ENCODE results near the gene ZNF383.
"Not testable (repeated sequence)": the region's sequence is repeated elsewhere in the genome, so short reads cannot be mapped to it uniquely, and the experiment has no call there.

The ZNF383 gene

GRCh38 chr19:37220383-37220782 lies 2.4 kb downstream of the ZNF383 start:
- no peak for TF ChIP-seq CTCF (IDR thresholded peaks at IDR 0.05)
- TF ChIP-seq ZFX (IDR thresholded peaks at IDR 0.05; ENCODE audit: borderline replicate concordance), result no peak

DNA sequence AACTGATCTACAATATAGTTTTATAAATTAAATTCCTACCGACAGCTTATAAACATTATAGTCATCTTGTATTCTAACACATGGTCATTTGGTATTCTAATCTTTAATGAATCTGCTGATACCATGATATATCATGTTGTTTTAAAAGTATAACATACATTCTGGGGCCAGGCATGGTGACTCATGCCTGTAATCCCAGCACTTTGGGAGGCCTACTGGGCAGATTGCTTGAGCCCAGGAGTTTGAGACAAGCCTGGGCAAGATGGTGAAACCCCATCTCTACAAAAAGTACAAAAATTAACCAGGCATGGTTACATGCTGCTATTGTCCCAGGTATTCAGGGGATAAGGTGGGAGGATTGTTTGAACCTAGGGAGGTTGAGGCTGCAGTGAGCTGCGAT lies 3.1 kb downstream of the ZNF383 start:
- no peak overlapping the region for H3K27ac ChIP-seq
- TF ChIP-seq ZFX (IDR thresholded peaks at IDR 0.05; ENCODE audit: borderline replicate concordance) (no peak), CTCF (IDR thresholded peaks at IDR 0.05) (no peak)

More at GRCh38 chr19:37220383-37220782, 2.4 kb downstream of the ZNF383 start:
- H3K27ac ChIP-seq, result no peak overlapping the region

DNA sequence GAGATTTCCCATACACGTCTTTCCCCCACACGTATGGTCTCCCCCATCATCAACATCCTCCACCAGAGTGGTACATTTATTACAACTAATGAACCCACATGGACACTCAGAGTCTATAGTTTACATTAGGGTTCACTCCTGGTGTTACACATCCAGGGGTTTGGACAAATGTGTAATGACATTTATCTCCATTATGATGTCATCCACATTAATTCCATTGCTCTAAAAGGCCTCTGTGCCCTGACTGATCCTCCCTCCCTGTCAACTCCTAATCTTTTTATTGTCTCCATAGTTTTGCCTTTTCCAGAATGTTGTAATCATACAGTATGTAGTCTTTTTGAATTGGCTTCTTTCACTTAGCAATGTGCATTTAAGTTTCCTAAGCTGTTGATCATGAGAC lies 8.2 kb downstream of the ZNF383 start:
- no peak overlapping the region for H3K27ac ChIP-seq
- TF ChIP-seq CTCF (IDR thresholded peaks at IDR 0.05) (no peak), ZFX (IDR thresholded peaks at IDR 0.05; ENCODE audit: borderline replicate concordance) (no peak)

DNA sequence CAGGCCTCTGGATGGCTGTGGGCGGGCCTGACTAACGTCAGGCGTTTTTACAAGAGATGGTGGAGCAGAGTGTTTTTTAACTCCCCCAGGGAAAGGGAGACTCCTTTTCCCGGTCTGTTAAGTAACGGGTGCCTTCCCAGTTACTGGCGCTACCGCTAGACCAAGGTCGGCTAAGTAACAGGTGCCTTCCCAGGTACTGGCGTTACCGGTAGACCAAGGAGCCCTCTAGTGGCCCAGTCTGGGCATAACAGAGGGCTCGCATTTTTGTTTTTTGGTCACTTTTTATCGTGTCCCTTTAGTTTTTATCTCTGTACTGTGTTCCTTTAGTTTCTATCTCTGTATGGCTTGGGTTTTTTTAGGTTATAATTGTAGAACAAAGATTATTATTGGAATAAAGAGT lies 10.0 kb downstream of the ZNF383 start:
- TF ChIP-seq ZFX (IDR thresholded peaks at IDR 0.05; ENCODE audit: borderline replicate concordance) (no peak), CTCF (IDR thresholded peaks at IDR 0.05) (peak; percentile 81)
- H3K27ac ChIP-seq, result no peak overlapping the region

DNA sequence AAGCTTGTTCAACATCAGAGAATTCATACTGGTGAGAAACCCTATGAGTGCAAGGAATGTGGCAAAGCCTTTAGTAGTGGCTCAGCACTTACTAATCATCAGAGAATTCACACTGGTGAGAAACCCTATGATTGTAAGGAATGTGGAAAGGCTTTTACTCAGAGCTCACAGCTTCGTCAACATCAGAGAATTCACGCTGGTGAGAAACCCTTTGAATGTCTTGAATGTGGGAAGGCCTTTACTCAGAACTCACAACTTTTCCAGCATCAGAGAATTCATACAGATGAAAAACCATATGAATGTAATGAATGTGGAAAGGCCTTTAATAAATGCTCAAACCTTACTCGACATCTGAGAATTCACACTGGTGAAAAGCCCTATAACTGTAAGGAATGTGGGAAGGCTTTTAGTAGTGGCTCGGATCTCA lies 25.2 kb downstream of the ZNF383 start:
- no peak for TF ChIP-seq CTCF (IDR thresholded peaks at IDR 0.05)
- TF ChIP-seq ZFX (IDR thresholded peaks at IDR 0.05; ENCODE audit: borderline replicate concordance), result no peak

DNA sequence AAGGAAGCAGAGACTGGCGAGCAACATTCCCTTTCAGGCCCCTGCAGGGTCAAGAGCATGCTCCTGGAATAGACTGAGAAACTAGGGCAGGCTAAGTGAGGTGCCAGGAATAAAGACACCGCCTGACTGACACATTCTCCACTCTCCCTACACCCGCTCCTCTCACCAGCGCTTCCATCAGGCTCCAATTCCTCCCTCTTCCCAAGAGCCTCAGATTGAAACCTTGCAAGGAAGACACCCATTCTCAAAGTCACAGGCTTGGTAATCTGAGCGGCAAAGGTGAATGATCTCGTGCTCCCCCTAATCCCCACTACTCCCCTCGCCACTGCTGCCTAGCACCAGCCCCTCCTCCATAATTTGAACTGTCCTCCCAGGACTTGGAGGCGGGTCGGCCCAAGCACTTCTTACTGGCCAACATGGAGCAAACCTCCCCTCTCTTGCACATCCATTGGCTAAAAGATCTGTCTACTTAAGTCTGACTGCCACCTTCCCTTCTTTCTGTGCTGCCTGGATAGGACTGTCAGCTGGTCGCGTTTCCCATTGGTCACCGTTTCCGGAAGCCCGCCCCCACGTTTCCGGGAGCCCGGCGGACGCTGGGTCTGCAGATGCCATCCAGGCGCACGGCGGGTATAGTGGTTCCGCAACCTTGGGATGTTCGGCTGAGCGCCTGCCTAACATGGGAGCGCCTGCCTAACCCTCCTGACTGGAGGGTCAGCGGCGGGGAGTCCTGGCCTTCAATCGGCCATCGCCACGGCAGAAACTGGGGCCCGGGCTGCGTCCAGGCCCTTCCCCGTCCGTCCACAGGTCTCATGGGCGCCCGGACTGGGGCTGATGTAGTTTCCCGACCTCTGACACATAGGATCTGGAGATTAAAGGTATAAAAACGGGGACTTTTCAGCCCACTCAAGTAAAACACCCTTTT lies 33.6 kb downstream of the ZNF383 start:
- peak overlapping the region; percentile 76 for H3K27ac ChIP-seq

More for the DNA sequence above, 25.2 kb downstream of the ZNF383 start:
- H3K27ac ChIP-seq, result no peak overlapping the region

DNA sequence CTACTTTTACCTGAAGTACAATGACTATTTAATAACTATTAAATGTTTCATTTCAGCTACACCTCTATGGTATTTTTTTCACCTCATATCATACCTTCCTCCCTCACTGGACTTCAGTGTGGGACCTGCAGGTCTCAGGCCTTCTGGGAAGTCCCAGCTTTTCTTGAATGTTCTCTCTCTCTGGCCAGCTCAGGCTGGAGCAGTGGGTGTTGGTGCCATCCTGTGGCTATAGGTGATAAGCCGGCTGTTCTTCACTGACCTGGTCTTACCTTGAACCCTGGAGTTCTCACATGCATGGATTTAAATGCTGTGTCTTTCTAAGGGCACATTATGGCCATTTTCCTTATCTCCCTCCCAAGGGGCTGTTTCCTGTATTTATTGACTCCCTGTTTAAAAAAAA lies 45.0 kb downstream of the ZNF383 start:
- not testable (repeated sequence) for H3K27ac ChIP-seq

More for the DNA sequence above, 33.6 kb downstream of the ZNF383 start:
- TF ChIP-seq CTCF (IDR thresholded peaks at IDR 0.05) (no peak), ZFX (IDR thresholded peaks at IDR 0.05; ENCODE audit: borderline replicate concordance) (no peak)

GRCh38 chr19:37267005-37267404 lies 49.0 kb downstream of the ZNF383 start:
- H3K27ac ChIP-seq, result not testable (repeated sequence)

DNA sequence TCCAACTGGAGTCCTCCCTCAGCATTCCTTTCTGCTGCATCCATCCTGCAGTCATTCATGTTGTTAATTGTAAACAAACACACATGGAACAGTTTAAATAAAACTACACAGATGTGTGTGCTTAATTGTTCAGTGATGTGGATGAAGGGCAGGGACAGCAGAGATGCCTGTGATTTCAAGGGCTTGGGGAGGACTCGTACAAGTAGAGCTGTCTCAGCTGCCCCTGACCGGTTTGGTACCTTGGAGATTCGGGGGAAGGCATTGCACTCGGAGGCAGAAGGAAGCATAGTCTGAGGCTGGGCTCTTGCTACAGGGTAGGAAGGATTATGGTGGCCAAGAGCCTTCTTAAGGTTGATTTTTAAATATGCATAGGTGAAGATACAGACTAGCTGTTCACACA lies 49.7 kb downstream of the ZNF383 start:
- not testable (repeated sequence) for H3K27ac ChIP-seq

- not testable (repeated sequence) for H3K27ac ChIP-seq
Measured at GRCh38 chr19:37280656-37281055, 62.6 kb downstream of the ZNF383 start.

DNA sequence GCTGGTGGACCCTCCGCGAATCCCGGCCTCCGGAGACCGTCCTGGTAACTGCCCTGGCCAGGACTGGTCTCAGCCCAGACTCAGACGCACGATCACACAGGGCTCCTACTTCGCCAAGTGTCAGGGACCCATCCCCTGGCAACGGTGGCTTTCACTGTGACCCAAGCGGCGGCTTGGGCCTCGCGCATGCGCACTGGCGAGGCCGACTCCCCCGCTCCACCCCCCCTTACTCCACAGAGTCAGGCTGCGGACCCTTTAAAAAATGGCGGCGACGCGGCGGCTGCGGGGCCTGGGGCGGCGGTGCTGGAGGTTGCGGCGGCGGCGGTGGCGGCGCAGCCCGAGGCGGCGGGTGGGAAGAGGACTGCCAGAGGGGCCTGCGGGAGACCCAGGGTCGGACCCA lies 66.0 kb downstream of the ZNF383 start:
- H3K27ac ChIP-seq, result not testable (repeated sequence)

DNA sequence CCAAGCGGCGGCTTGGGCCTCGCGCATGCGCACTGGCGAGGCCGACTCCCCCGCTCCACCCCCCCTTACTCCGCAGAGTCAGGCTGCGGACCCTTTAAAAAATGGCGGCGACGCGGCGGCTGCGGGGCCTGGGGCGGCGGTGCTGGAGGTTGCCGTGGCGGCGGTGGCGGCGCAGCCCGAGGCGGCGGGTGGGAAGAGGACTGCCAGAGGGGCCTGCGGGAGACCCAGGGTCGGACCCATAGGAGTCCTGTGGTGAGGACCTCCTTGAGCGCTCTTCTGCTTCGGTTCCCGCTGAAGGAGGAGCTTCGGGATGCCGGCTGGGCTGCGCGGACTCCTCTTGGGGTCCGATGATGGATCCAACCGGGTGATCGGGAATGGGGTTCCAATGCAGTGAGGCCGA lies 71.2 kb downstream of the ZNF383 start:
- not testable (repeated sequence) for H3K27ac ChIP-seq

All from 22Rv1 (cell line).